Osteocyte (in vitro differentiated cells): Measurements from ENCODE around the gene SLC44A3. TPM values are rescaled to one million over a fixed set of nuclear protein-coding genes. Genes with fewer than 3 reads are reported as not detected.

Experiments used
- DNase-seq: peaks from one replicate; pipeline ENCODE4 v3.0.0; 2021; ENCODE audit warnings: mixed read lengths; ENCODE audit not compliant: unreplicated experiment; ENCODE audit errors: extremely low spot score
- H3K27ac Mint-ChIP-seq: one replicate; pipeline ENCODE4 v1.8.0; 2021; ENCODE audit warnings: mild to moderate bottlenecking, mixed read lengths; ENCODE audit not compliant: unreplicated experiment
- H3K27me3 Mint-ChIP-seq: one replicate; pipeline ENCODE4 v1.8.0; 2021; ENCODE audit warnings: mixed read lengths; ENCODE audit not compliant: unreplicated experiment
- H3K36me3 Mint-ChIP-seq: one replicate; pipeline ENCODE4 v1.8.0; 2021; ENCODE audit warnings: mixed read lengths; ENCODE audit not compliant: unreplicated experiment
- H3K4me1 Mint-ChIP-seq: one replicate; pipeline ENCODE4 v1.8.0; 2021; ENCODE audit warnings: mixed read lengths; ENCODE audit not compliant: unreplicated experiment
- H3K4me3 Mint-ChIP-seq: one replicate; pipeline ENCODE4 v1.8.0; 2021; ENCODE audit warnings: mild to moderate bottlenecking, moderate library complexity, mixed read lengths; ENCODE audit not compliant: unreplicated experiment
- H3K9me3 Mint-ChIP-seq: one replicate; pipeline ENCODE4 v1.8.0; 2021; ENCODE audit warnings: mixed read lengths; ENCODE audit not compliant: unreplicated experiment
- total RNA-seq: library from RNA; stranded (reverse); gene quantifications from 2 replicates; pipeline ENCODE4 v1.2.1, GENCODE V29; 2021
- TF ChIP-seq, protein P1 (sequence below): fragments of 200-600 bp; sonication (generic); IDR thresholded peaks from 2 replicates; pipeline ENCODE4 v1.5.0; 2021; ENCODE audit warnings: antibody characterized with exemption, mild to moderate bottlenecking, moderate library complexity

The SLC44A3 gene
- total RNA-seq, 1 donor from 2014 or later = 2.8 TPM

GRCh38 chr1:94793296-94793656, 26.9 kb upstream of the SLC44A3 start:
- Mint-ChIP-seq H3K36me3 (peaks cover 3% of the 10 kb centered on the region), H3K4me1 (peaks cover 42% of the 10 kb centered on the region), H3K4me3 (peak overlapping the region; percentile 38), H3K27ac (peak overlapping the region; percentile 89), H3K27me3 (no peaks in the 10 kb centered on the region), H3K9me3 (peaks cover 5% of the 10 kb centered on the region)
- no peak for DNase-seq
- TF ChIP-seq, protein P1, sequence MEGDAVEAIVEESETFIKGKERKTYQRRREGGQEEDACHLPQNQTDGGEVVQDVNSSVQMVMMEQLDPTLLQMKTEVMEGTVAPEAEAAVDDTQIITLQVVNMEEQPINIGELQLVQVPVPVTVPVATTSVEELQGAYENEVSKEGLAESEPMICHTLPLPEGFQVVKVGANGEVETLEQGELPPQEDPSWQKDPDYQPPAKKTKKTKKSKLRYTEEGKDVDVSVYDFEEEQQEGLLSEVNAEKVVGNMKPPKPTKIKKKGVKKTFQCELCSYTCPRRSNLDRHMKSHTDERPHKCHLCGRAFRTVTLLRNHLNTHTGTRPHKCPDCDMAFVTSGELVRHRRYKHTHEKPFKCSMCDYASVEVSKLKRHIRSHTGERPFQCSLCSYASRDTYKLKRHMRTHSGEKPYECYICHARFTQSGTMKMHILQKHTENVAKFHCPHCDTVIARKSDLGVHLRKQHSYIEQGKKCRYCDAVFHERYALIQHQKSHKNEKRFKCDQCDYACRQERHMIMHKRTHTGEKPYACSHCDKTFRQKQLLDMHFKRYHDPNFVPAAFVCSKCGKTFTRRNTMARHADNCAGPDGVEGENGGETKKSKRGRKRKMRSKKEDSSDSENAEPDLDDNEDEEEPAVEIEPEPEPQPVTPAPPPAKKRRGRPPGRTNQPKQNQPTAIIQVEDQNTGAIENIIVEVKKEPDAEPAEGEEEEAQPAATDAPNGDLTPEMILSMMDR = no peak

DNA sequence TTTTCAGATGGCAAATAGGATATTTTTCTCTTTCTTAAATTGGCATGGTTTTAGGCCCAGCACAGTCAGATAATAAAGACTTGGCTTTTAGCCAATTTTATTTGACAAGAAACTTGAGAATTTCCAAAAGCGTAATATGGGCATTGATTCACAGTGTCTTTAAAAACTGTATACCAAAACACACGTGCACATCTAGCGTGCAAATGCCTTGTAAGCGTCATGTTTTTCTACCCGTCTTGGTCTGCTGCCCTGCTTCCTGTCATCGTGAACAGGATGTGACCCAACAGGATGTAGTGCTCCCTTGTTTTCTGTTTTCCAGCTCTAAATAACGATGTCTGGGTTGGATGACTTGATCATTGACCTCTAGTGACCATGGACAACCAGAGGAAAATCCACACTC, 24.7 kb upstream of the SLC44A3 start:
- H3K36me3 Mint-ChIP-seq = no peaks in the 10 kb centered on the region
- no peak overlapping the region for H3K4me3 Mint-ChIP-seq
- TF ChIP-seq, protein P1 = no peak
- H3K27me3 Mint-ChIP-seq = no peaks in the 10 kb centered on the region
- H3K4me1 Mint-ChIP-seq = peaks cover 51% of the 10 kb centered on the region
- no peaks in the 10 kb centered on the region for H3K9me3 Mint-ChIP-seq
- H3K27ac Mint-ChIP-seq = no peak overlapping the region
- DNase-seq = no peak

GRCh38 chr1:94796266-94796665, 23.9 kb upstream of the SLC44A3 start:
- H3K4me3 Mint-ChIP-seq = no peak overlapping the region
- peaks cover 45% of the 10 kb centered on the region for H3K4me1 Mint-ChIP-seq
- no peaks in the 10 kb centered on the region for H3K27me3 Mint-ChIP-seq
- no peaks in the 10 kb centered on the region for H3K36me3 Mint-ChIP-seq
- no peak for DNase-seq
- TF ChIP-seq, protein P1 = no peak
- no peaks in the 10 kb centered on the region for H3K9me3 Mint-ChIP-seq
- H3K27ac Mint-ChIP-seq = no peak overlapping the region

DNA sequence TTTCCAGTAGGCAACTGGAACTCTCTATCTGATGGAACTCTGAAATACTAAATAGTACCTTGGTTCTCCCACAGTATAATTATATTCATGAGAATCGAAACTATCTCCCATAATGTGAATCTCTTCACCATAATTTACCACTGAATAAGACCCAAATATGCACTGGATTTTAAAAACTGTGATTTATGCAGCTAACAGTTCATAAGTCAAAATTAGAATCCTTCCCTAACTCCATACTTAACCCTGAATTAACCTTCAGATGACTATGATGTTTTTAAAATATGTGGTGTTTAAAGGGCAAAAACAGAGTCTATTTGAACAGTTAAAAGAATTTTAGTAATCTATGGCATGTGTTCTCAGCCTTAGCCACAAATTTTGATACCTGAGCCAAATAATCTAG, 22.9 kb upstream of the SLC44A3 start:
- Mint-ChIP-seq H3K27ac (no peak overlapping the region), H3K4me3 (no peak overlapping the region), H3K36me3 (no peaks in the 10 kb centered on the region), H3K4me1 (peaks cover 46% of the 10 kb centered on the region), H3K9me3 (no peaks in the 10 kb centered on the region), H3K27me3 (no peaks in the 10 kb centered on the region)
- no peak for DNase-seq
- TF ChIP-seq, protein P1 = no peak

- Mint-ChIP-seq H3K9me3 (no peaks in the 10 kb centered on the region), H3K27me3 (no peaks in the 10 kb centered on the region), H3K36me3 (no peaks in the 10 kb centered on the region), H3K4me1 (peaks cover 41% of the 10 kb centered on the region), H3K27ac (no peak overlapping the region), H3K4me3 (no peak overlapping the region)
- no peak for DNase-seq
- TF ChIP-seq, protein P1 = no peak
Observed at GRCh38 chr1:94798054-94798453, 22.1 kb upstream of the SLC44A3 start.
